H1 (cell line): Measurements from ENCODE around the gene PKD1. TPM values are rescaled to one million over a fixed set of nuclear protein-coding genes. Genes with fewer than 3 reads are reported as not detected.

Experiments
- HDAC6 ChIP-seq: IDR thresholded peaks from one replicate; pipeline ENCODE4 v1.7.1; 2012; ENCODE audit warnings: low read depth, mild to moderate bottlenecking, inconsistent platforms, low read length, moderate library complexity
- SP1 ChIP-seq: IDR thresholded peaks from 2 replicates; pipeline ENCODE4 v1.6.1; 2011; ENCODE audit warnings: low read depth, low read length
- SUZ12 ChIP-seq: fragments of 200-600 bp; sonication (generic); IDR thresholded peaks from 2 replicates; pipeline ENCODE4 v1.6.1; 2012; ENCODE audit warnings: mild to moderate bottlenecking, inconsistent platforms, low read length, moderate library complexity, mixed read lengths
- polyA plus RNA-seq, 7 experiments: library from polyadenylated mRNA; depleted of rRNA in 3 of 7; stranded (reverse) in 5 of 7; unstranded in 2 of 7; fragments of >200 nt in 5 of 7; fragments of 200-250 nt in 2 of 7; gene quantifications; 1 replicate in 5 of 7; 2 replicates in 1 of 7; 4 replicates in 1 of 7; pipeline versions ENCODE4 v1.2.1 to v1.2.3, GENCODE V29; 2011 to 2013; ENCODE audit warnings: missing spikeins in 2 of 7, mixed read lengths in 2 of 7
- total RNA-seq: library from RNA; stranded (reverse); fragmentation: NEBNext Ultra II Directional; extraction: Animal tissue kit (Norgen Biotek cat#: 25700); gene quantifications from 2 replicates; pipeline ENCODE4 v1.2.1, GENCODE V29; 2021
- TF ChIP-seq, protein P1 (sequence below): IDR thresholded peaks from 2 replicates; pipeline ENCODE4 v1.6.1; 2011; ENCODE audit warnings: low read depth, mild to moderate bottlenecking, low read length; ENCODE audit not compliant: insufficient read depth

Gene PKD1
- total and polyA plus RNA-seq, 2 of the 8 experiments (the other 6 are each of a cell fraction or from before 2014, with no cell fraction given), result 40.6 to 52.7 TPM

- TF ChIP-seq, protein P1, sequence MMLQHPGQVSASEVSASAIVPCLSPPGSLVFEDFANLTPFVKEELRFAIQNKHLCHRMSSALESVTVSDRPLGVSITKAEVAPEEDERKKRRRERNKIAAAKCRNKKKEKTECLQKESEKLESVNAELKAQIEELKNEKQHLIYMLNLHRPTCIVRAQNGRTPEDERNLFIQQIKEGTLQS, result no peak
- TF ChIP-seq SP1 (no peak), HDAC6 (no peak), SUZ12 (no peak)
Observed at GRCh38 chr16:2087748-2088631, 47.7 kb downstream of the PKD1 start (continued).
